Stimulated activated CD4-positive, alpha-beta T cell treated with anti-CD3 and anti-CD28 coated beads, Interleukin-15, amount 100 ng/mL, for 24 hours (primary cell): ENCODE measurements around the gene BAIAP2L1.
"Not testable (repeated sequence)": the region's sequence is repeated elsewhere in the genome, so short reads cannot be mapped to it uniquely, and the experiment has no call there.

ENCODE experiments used
- DNase-seq: peaks from one replicate; pipeline ENCODE4 v3.0.0-alpha.2; 2020

BAIAP2L1 gene

DNA sequence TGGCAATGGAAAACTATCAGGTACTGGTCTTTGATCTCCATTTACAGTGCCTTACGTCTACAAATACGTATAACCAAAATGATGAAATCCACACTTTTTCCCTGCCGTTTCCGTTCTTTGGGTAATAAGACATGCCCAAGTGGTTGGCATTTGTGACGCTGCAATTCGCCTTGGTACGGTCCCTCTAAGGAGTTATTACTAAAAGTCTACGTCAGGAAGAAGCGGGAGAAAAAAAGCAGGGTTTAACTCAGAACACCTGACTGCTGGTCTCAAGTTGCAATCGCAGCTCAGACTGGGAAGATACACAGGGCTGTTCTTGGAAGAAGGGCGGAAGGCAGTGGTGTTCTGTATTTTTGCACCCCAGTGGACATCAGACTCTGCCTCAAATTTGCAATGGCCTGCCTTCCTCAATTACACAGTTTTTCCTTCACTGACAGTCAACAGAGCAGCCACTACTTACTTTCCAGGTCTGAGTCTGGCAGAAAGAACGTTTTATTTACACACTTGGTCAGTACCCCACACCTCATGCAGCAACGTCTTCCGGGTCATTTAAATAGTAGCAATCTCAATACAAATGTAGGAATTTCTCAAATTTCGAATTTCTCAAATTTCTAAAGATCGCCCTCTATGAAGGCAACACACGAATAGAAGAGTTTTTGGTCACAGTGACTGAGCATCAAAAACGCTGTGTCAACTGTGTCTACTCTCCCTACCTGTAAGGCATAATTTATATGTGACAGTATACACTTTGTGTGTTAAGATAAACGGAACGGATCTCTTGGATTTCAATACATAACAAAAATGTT is 2.1 kb downstream of the BAIAP2L1 start:
- no peak for DNase-seq

DNA sequence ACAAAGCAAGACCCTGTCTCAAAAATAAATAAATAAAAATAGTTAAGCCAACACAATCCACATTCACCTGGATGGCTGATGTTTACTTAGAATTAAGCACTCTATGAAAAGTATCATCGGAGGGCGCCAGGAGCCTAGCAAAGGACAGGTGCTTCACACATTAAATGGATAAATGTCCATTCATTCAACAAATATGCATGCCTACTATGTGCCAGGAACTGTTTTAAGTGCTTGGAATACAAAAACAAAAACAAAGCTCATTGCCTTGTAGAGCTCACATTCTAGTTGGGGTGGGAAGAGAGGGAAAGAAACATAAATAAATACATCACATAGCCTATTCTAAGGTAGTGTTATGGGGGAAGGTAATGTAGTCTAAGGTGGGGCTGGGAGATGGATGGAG is 4.1 kb downstream of the BAIAP2L1 start:
- no peak for DNase-seq

DNA sequence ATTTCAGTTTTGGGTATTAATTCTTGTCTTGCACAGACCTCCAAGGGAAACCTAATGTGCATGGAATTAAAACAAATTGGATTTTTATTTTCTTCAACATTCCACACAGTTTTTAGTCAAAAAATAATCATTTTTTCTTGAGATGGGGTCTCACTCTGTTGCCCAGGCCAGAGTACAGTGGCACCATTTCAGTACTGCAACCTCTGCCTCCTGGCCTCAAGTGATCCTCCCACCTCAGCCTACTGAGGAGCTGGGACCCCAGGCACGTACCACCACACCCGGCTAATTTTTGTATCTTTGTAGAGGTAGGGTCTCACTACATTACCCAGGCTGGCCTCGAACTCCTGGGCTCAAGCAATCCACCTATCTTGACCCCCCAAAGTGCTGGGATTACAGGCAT is 4.9 kb downstream of the BAIAP2L1 start:
- DNase-seq: no peak

DNA sequence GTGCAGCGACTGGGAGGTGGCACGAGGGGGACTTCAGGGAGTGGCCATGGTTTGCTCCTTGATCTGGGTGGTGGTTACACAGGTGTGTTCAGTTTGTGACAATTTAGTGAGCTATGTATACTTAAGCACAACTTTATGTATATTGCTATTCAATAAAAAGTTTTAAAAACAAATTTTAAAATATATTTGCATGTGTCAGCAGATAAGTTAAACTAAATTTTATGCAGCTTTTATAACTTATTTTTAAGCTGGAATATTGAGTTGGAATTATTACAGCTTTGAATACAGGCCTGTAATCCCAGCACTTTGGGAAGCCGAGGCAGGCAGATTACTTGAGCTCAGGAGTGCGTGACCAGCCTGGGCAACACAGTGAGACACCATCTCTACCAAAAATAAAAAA is 5.4 kb downstream of the BAIAP2L1 start:
- DNase-seq: no peak

DNA sequence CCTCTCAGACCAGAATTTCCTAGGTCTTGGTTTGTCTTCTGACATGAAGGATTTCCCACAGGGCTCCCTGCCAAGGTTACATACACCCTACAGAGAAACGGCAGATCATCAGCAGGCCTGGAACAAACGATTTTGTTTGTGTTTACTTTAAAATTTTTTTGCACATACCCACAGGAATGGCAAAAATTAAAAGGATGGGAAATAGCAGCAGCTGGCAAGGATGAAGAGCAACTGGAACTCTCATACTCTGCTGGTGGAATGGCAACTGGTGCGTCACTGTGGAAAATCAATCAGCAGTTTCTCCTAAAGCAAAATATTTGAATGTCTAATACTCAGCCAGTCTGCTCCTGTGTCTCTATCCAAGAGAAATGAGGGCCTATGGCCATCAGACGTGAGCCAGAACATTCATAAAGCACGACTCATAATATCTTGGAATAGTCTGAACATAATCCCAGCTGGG is 6.5 kb downstream of the BAIAP2L1 start:
- DNase-seq: no peak

DNA sequence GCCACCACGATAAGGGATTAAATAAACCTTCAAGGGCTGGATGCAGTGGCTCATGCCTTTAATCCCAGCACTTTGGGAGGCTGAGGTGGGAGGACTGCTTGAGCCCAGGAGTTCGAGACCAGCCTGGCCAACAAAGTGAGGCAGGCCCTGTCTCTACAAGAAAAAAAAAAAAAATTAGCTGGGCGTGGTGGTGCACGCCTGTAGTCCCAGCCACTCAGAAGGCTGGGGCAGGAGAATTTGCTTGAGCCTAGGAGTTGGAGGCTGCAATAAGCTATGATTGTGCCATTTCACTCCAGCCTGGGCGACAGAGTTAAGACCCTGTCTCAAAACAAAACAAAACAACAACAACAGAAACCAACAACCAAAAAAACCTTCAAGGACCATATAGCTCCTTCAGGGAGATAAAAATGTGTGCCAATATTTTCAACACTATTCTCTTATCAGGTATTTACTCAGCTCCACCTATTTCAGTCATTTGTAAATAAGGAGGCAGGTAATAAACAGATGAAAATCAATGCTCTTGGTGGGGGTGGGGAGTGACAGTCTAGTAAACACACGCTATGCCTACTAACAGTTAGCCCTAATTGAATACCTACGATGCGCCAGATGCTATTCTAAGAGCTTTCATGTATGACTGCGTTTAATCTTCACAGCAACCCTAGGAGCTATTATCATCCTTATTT is 13.2 kb downstream of the BAIAP2L1 start:
- no peak for DNase-seq

DNA sequence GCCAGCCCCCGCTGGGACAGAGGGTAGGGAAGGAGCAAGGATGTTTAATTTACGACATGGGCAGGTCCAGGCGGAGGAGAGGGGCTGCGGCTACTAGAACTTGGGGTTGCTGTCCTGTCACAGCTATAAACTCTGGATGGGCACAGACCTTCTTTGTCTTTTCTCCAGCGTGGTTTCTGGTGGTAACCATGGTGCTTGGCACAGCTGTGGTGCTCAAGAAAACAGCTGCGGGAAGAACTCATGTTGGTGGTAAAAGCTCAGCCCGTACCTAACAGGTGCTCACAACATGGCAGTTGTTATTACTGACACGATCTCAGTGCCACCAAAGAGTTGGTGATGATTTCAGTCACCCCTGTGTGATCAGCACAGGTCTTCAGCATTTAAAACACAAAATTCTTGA is 13.8 kb downstream of the BAIAP2L1 start:
- DNase-seq: no peak

DNA sequence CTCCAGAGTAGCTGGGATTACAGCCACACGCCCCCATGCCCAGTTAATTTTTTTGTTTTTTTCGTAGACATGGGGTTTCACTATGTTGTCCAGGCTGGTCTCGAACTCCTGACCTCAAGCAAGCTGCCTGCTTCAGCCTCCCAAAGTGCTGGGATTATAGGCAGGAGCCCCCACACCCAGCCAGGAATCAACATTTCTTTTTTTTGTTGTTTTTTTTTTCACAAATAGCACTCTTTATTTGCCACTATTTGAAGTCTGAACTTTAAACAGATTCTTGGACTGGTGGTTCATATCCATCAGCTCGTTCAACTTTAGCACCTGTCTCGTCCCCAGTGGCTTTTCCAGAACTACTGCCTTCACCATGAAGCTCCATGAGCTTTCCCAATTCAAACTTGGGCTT is 15.4 kb downstream of the BAIAP2L1 start:
- not testable (repeated sequence) for DNase-seq

DNA sequence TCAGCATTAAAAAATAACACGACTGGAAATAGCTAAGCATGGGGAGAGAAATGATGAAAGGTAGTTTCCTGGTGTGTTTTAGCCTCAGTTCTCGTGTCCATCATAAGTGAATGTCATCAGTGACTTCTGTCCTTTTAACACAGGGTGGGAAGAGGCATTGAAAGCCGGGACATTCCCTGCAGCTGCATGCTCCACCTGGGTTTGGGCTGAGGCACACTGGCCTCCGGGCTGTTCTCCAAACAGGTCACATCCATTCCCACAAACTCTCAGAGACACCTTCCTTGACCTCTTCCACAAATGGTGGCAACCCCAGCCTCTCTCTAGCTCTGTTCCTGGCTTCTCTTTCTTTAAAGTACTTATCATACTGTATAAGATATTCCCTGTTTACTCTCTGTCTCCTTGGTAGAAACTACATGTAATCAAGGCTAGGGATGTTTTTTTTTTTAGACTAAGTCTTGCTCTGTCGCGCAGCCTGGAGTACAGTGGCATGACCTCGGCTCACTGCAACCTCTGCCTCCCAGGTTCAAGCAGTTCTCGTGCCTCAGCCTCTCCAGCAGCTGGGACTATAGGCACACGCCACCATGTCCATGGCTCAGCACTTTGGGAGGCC is 22.6 kb downstream of the BAIAP2L1 start:
- no peak for DNase-seq

DNA sequence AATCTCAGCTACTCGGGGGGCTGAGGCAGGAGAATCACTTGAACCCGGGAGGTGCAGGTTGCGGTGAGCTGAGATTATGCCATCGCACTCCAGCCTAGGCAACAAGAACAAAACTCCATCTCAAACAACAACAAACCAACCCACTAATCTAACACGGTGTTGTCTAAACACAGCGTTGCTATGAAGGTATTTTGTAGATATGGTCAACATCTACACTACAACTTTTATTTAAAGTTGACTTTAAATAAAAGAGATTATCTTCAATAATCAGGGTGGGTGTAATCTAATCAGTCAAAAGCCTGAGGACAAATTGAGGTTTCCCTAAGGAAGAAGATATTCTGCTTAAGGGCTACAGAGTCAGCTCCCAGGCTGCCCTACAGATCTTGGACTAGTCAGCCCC is 24.2 kb downstream of the BAIAP2L1 start:
- DNase-seq: no peak

DNA sequence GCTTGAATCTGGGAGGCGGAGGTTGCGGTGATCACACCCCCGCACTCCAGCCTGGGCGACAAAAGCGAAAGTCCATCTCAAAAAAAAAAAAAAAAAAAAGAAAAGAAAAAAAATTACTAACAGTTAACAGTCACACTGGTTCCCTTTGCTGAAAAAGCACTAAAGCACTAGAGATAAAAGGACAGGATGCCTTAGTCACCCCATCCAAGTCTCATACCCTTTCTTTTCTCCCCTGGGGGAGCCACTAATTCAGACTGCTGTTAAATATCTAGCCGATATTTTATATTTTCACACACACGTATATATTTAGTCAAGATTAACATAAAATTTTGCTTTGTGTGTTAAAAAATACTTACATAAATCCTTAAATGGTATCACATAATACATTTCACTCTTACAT is 25.2 kb downstream of the BAIAP2L1 start:
- DNase-seq: no peak

DNA sequence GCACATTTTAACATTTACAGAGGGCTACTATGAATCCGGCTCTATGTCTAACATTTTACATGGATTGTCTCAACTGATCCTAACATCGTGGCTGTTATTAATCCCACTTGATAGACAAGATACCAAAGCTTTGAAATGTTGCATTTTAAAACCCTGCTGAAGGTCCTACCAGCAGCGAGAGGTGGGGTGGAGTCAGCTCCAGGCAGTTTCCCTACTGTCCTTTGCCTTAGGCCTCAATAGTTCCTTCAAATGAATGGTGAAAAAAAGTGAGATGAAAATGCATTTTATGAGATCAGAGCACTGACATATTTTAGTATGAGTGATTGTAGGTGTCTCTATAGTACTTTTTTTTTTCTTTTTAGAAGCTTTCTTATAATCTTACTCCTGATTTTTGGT is 26.6 kb downstream of the BAIAP2L1 start:
- no peak for DNase-seq

DNA sequence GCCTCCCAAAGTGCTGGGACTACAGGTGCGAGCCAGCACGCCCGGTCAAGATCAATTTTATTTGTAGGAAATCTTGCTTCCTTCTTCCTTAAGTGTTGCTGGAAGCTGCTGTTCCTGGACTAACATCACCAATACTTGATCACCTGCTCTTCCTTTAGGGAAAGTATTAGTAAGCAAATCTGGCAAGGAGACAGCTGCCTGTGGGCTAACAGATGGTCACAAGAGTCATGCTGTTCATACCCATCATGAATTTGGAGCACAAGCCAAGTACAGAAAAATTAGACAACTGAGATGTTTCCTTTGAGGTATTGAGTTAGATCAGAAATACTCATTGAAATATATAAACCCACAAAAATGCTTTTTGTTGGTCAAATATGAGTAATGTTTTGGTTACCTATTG is 27.9 kb downstream of the BAIAP2L1 start:
- DNase-seq: no peak

DNA sequence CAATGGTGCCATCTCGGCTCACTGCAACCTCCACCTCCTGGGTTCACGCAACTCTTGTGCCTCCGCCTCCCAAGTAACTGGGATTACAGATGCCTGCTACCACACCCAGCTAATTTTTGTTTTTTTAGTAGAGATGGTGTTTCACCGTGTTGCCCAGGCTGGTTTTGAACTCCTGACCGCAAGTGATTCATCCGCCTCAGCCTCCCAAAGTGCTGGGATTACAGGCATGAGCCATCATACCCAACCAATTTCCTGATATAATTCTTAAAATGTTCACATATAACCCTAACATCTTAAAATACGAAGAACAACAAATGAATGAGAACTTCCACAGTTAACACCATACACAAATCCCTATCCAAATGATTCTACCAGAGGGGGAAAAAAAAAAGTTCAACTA is 31.2 kb downstream of the BAIAP2L1 start:
- no peak for DNase-seq

DNA sequence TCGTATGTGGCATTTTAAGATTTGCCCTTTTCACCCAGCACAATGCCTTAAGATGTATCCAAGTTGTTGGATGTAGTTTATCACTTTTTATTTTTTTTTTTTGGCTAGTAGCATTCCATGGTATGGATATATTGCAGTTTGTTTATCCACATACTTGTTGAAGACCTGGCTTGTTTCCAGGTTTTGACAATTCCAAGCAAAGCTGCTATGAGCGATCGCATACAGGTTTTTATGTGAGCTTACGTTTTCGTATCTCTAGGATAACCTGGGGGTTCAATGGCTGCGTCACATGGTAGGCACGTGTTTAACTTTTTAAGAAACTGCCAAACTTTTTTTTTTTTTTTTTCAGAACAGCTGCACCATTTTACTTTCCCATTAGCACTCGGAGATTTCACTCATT is 32.2 kb downstream of the BAIAP2L1 start:
- DNase-seq: no peak

DNA sequence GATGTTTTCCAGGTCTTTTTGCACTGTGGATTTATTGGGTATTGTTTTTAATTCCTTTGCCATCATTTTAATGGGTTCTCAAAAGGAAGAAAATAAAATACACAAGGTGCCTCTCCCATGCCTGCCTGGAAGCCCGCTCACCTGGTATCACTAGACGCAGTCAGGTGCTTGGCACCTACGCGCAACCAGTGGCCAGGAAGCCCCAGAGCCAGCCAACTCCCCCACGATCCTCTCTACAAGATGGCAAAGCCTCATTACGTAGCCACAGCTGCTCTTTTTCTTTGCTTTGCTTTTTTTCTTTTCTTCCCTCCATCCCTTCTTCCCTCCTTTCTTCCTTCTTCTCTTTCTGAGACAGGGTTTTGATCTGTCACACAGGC is 34.3 kb downstream of the BAIAP2L1 start:
- DNase-seq: no peak

DNA sequence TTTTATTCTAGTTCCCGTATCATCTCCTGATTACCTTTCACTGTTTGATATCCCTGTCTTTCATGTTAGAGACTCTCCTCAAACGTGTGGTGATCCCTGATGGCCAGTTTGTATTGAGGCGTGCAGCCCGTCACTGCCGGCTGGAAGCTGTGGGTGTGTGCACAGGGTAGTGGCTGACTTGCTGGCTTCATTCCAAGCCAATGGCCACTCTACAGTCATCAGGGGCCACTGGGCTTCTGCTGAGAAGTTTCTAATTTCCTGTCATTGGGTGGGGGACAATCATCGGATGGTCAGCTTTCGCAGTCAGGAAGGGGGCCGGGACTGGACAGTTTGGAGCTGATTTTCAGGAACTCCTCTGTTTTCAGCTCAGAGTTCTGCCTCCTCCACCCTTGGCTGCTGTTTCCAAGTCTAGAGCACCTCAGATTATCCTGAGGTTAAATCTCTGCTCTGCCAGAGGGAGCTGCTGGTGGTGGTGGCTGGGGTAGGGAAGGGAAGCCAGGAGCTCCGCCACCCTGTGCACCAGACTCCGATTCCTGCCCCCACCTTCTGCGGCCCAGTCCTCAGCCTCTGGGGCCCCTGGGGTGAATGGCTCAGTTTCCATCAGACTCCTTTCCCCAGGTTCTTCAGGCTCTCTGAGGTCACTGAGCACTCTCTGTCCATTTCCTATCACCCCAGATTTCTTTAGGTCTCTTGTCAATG is 34.9 kb downstream of the BAIAP2L1 start:
- DNase-seq: no peak

DNA sequence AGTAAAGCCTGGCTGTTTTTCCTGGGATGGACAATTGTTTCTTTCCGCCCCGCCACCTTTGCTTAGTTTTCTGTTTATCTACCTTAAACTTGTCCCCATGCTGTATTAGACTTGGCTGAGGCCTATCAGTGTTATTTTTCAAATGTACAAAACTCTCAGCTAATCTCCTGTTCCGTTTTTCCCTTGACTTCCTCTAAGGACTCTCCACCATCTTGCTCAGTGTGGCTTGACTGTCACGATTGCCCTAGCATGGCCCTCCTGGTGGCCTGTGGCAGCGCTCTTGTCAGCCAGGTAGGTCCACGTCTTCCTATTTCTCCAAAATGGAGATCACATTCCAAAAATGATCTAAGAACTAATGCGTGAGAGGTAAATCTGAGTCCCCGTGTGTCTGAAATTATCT is 36.7 kb downstream of the BAIAP2L1 start:
- DNase-seq: no peak

DNA sequence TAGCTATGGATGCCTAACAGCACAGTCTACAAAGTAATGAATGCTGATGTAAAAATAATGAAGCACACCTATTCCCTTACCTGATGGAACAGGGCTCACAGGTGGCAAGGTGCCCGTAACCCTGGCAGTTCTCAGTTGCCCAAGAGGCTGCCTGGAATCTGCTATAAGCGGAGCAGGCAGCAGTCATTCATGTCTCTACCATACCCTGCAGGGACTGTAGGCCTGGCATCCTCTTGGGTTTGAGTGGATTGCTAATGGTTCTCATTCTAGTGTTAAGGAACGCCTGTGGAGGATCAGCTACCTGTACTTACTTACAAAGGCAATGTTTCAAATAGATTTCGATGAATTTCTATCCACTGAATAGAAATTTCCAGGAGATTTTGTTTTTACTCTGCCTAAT is 38.4 kb downstream of the BAIAP2L1 start:
- DNase-seq: no peak

DNA sequence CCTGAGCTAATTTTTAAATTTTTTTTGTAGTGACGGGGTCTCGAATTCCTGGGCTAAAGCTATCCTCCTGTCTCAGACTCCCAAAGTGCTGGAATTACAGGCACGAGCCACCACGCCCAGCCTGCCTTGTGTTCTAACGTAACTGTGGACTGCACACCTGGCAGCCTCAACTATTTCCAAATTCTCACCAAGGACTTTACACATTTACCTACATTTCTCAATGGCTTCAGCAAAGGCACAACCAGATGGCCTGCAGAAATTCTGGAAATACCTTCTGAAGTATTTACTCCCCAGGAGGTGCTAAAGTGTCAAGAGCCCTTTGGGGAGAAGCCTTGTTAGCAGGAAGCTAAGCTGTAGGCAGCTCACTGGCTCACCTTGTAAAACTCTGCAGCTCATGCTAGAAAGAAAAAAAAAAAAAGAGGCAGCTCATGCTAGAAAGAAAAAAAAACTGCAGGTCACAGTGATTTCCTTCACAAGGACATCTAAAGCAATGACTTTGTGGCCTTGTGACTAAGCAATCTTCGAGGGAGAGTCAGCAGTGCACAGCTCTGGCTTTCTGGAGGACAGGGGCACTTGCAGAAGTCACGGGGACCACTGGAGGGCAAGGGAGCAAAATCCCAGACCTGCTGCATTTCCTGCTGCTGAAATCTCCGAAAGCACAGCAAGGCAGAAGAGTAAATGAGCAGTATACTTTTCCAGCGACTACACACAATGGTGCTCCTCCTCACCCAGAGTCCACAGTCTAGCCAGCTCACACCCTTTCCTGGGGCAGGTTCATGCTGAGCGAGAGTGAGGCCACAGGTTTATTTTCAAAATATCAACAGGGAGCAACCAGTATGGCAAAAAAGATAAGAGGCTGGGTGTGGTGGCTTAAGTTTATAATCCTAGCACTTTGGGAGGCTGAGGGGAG is 40.4 kb downstream of the BAIAP2L1 start:
- no peak for DNase-seq

DNA sequence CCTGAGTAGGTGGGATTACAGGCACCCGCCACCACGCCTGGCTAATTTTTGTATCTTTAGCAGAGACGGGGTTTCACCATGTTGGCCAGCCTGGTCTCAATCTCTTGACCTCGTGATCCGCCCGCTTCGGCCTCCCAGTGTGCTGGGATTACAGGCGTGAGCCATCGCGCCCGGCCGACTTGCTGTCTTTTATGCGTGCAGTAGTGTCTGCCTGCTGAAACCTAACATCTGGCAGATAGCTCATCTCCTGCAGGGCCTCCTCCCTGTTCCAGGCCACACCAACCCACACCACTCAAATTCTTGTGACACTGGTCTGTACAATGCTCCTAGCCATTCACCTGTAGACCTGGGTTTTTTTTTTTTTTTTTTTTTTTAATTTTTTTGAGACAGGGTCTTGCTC is 41.5 kb downstream of the BAIAP2L1 start:
- DNase-seq: no peak

DNA sequence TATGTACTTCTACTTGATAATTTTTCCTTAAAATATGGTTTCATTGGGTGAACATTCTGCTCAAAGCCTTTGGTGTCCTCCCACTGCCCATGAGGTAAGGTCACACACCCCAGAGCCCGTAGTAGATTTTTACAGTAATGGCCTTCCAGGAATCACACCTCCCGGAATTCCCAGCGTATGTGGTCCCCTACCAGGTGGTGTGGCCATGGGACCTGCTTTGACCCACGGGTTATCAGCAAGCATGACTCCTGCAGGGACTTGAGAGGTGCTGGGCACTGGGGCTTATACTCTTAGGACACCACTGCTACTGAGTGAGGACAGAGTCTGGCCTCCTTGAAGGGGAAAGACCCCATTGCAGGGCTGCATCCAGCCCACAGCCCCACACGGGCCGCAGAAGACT is 42.2 kb downstream of the BAIAP2L1 start:
- no peak for DNase-seq

DNA sequence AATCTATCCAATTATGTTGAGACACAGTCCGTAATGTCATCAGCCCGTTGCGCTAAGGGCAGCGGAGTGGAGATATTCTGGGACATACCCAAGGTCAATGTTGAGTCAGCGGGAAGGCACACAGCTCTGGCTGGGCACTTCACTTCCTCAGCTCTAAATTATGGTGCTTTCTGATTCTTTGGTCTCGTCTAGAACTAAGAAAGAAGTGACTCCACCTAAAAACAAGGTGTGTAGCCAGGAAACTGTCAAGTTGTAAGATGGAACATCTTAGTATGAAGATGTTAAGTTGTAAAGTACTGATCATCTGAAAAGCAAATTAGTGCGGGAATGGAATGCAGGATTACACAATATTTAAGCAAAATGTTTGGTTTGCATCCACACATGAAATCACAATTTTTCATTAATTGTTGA is 43.1 kb downstream of the BAIAP2L1 start:
- DNase-seq: no peak
